HG03103 (cell line): Measurements from ENCODE around the gene SLC22A12.

Experiments
- ATAC-seq: cut with Tn5 transposase; IDR thresholded peaks from one replicate; pipeline ENCODE4 v1.9.1; 2021; ENCODE audit warnings: low read depth; ENCODE audit not compliant: unreplicated experiment

Gene SLC22A12

DNA sequence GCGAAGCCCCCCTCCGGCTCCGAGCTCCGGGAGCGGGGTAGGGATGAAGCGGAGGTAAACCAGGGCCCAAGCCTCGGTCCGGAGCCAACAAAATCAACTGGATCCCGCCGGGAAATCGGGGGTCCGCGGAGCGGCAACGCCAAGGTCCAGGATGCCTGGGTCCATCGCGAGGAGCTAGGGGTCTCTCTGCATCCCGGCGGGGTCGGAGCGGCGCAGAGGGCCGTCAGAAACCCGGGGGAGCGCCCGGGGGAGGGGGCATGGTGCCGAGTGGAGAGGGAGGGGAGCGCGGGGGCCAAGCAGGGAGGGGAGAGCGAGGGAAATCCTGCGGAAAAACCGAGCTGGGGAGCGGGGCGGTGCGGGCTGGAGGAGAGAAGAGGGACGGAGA, 51.8 kb downstream of the SLC22A12 start:
- ATAC-seq = no peak

- ATAC-seq = no peak
Measured at GRCh38 chr11:64643256-64643881, 52.3 kb downstream of the SLC22A12 start.

DNA sequence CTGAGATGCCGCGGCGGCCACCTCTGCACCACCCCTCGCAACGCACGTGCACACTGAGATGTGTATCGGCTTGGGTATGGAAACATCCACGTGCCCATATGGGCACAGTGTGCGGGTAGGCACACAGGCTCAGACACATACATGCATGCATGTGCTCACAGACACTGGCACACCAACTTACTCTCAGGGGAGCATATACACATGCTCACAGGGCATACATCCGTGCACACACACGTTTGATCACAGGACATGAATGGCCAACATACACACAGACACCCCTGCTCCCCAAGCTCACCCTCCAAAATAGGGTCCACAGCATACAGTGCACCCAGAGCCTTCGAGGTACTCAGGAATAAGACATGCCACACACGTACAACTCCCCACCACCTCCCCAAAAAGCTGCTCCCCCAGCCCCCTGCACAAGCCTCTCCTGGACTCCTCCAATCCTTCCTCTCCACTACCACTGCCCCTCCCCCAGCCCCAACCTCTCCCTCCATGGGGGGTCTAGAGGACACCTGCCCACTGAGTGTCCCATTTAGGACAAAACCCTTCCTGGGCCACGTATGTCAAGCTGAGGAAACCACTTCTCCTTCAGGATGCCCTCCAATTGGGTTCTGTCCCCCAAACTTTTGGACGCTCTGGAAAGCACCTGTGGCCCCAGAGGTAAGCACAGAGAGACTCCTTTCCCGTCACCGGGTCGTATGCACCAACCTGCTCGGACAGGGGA, 53.1 kb downstream of the SLC22A12 start:
- ATAC-seq = no peak

- no peak for ATAC-seq
Measured at GRCh38 chr11:64644647-64645275, 53.7 kb downstream of the SLC22A12 start.

DNA sequence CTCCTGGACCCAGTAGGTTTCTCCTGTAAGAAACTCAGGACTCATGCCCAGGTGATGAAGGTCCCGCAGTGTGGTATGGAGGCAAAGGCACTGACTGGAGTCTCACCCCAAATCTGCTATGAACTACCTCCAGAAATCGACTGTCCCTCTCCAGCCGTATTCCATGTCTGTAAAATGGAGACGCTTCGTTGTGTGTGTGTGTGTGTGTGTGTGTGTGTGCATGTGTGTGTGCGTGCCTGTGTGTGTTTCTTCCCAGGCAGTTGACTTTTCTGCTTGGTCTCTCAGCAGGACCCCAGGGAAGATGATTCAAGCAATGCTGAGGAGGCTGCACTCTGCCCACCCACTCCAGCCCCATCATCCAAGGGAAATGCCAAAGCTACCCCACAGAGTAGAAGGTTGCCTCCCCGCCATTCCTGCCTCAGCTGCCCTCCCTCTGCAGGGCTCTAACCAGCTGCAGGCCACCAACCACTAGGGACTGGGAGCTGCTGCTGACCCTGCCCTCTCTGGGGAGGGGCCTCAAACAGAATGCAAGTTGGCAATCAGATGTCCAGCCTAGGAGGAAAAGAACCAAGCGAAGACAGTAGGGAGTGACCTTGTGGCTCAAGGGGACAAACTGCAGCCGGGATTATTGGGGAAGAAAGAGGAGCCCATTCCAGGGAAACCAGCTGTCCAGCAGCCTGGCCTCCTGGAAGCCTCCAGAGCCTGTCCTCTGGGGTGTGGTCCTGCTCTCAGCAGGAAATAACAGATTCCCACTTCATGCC, 56.2 kb downstream of the SLC22A12 start:
- no peak for ATAC-seq

DNA sequence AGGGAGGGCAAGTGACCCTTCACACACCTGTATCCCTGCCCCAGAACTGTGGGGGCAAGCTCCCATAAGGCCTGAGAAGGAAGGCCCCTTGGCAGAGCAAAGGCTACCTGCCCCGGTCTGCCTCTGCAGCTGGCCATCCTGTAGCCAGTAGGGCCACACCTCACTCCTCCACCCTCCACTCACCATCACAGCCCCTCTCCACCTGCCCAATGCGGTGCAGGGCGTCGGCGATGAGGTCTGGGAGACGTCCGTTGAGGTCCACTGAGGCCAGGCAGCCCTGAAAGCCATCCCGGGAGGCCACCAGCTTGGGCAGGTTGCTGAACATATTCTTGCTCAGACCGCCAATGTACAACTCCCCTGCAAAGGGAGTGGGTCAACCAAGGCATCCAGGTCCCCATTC, 57.5 kb downstream of the SLC22A12 start:
- no peak for ATAC-seq

DNA sequence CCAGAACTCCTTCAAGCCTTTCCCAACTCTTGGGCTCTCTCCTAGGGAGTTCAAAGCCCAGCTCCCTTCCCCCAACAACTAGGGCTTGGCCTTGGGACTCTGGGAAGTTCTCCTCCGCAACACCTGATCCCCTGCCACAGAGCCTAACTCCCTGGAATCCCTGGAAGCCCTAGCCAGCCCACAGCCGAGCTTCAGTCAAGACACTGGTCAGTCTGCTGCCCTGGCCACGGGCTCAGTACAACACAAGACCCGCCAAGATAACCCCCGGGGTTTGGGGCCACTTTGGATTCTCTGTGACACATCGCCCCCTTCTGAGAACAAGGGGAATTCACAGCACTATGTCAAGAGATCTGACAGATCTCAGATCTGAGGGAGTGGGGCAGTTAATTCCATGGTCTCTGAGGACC, 58.3 kb downstream of the SLC22A12 start:
- ATAC-seq = no peak

GRCh38 chr11:64650923-64651523, 60.0 kb downstream of the SLC22A12 start:
- ATAC-seq = no peak
